Measurements from ENCODE around the gene RBM20.
A peak's percentile ranks its signal among the peaks of the same experiment; 100 is the strongest.
"Not testable (repeated sequence)": the region's sequence is repeated elsewhere in the genome, so short reads cannot be mapped to it uniquely, and the experiment has no call there.

RBM20 gene

GRCh38 chr10:110625951-110626855 is 17.9 kb upstream of the RBM20 start:
- DNase-seq: no peak

DNA sequence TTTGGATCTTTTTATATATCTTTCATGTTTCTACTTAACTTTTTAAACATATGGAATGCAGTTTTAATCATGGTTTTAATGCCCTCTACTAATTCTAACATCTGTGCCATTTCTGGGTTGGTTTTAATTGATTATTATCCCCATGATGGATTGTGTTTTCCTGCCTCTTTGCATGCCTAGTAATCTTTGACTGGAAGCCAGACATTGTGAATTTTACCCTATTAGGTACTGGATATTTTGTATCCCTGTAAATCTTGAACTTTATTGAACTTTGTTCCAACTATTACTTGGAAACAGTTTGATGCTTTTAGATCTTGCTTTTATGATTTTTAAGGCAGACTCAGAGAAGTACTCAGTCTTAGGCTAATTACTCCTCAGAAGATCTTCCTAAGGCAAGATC is 16.0 kb upstream of the RBM20 start:
- no peak for DNase-seq

DNA sequence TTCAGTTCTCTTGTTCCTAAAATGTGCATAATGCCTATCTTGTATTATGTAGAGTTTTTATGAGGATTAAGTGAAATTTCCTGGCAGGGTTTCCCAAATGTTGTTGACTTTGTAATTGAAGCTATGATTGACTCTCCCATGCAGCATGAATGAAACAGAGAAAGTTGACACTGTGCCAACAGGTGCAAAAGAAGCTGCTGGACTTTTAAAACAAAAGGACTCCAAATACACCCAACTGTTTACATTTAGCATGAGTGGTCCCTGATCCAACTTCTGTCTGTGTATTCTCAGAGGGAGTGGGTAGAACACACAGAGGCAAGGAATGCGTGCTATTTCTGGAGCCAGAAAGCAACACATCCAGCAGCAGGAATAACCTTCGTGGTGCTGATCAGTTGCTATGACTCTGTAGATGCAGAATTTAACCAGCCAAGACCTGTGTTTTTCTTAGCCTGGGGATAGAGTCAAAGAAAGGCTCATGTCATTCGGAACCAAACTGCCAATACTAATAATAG is 14.4 kb upstream of the RBM20 start:
- DNase-seq: no peak

DNA sequence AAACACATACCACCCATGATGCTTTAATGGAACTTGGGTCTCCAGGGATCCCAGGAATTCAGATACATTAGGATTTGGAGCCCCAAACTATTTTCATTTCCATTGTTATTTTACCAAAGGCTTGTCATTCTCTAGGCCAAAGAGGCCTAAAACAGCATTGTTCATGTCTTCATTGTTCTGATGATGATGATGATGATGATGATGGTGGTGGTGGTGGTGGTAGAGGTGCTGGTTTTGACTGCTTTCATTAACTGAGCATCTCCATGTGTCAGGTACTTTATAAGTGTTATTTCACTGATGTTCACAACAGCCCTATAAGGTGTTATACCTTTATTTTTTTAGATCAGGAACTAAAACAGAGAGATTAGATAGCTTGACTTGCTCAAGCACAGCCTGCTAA is 12.2 kb upstream of the RBM20 start:
- DNase-seq: no peak

DNA sequence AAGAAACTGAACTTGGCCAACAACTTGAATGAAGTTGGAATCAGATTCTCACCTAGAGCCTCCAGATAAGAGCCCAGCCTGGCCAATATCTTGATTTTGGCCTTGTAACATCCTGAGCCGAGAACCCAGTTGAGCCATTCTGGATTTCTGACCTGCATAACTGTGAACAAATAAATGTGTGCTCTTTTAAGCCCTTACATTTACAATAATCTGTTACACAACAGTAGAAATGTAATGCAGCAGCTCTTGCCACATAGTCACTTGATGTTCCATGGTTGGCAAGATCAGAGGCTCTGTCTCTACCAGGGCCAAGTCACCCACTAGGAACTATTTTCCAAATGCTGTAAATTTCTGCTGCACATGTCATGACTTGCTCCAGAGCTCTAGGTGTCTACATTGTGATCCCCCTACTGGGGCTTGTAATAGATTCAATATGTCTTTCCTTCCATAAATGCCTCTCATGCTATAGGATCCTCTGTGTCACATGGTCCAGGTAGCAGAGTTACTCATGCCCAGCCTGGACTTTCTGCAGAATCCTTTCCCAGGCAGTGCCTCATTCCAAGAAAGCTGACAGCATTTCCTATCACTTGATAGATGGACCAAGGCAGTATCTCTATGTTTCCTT is 11.4 kb upstream of the RBM20 start:
- no peak for DNase-seq

DNA sequence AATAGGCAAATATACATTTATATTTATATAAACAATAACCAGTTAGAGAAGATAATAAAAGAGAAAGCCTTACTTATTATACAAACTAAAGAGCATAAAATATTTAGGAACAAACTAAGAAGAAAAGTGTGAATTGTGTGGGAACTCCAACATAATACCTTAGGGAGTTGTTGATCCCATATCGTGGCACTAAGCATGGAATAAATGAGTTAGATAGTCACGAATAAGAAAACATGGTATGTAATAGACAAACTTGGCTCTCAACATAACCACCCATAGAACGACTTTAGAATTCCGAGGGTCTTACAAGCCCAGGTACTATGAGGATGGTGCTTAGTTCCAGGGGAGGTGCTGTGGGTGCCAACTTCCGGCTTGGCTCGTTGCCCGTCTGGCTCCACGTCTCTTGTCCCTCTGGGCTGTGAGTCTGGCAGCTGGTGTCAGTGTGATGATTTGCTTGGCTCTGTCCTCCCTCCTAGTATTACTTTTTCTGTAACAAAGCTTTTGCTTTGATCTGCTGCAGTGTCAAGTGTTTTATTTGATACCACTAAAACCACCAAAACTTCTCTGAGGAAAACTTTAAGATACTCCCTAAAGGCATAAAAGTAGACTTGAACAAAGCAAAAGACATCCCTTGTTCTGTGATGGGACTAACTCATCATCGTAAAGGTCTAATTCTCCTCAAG is 9.5 kb upstream of the RBM20 start:
- DNase-seq: no peak

DNA sequence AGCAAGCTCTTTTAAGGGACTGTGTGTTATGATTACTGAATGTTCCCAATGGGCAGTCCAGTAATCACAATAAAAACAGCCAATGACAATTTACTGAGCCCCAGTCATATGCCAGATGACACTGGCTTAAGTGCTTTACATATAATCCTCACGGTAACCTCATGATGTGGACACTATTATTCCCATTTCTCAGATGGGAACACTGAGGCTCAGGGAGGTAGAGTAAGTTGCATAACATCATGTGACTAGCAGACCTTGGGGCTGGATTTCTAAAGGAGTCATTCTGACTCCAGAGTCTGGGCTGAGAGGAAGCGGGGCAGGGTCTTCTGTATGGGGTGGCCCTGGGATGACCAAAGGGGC is 7.6 kb upstream of the RBM20 start:
- no peak for DNase-seq

- no peak for DNase-seq
These were observed 7.1 kb upstream of the RBM20 start for GRCh38 chr10:110636932-110637557.

DNA sequence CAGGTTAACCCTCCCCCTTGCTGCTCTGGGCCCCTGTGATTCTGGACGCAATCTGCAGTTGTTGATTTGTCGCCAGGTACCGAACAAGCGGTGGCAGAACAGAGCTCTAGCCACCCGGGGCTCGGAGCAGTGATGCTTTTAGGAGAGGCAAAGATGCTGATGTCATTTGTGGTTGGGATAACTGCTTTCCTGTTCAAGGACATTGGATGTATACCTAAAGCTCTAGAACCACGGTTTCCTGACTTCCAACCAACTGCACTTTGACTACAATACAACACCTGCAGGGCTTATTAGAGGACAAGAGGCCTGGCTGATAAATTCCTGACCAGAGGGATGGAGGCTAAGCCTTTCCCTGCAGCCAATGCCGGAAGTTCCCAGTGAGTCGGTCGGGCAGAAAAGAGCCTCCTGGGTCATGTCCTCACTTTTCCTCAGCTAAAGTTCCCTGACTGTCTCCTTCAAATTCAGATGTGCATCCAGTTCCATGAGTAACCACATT is 6.5 kb upstream of the RBM20 start:
- no peak for DNase-seq

GRCh38 chr10:110638319-110638718 is 5.8 kb upstream of the RBM20 start:
- DNase-seq: no peak

DNA sequence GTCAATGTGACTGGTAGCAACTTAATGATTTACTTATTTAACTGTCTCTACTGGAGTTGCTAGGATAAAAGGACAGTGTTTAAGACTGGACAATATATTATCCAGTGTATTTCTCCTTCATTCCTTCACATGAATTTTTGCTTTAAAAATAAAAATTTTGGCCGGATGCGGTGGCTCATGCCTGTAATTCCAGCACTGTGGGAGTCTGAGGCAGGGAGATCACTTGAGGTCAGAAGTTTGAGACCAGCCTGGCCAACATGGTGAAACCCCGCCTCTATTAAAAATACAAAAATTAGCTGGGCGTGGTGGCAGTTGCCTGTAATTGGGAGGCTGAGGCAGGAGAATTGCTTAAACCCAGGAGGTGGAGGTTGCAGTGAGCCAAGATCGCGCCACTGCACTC is 5.1 kb upstream of the RBM20 start:
- DNase-seq: not testable (repeated sequence)

DNA sequence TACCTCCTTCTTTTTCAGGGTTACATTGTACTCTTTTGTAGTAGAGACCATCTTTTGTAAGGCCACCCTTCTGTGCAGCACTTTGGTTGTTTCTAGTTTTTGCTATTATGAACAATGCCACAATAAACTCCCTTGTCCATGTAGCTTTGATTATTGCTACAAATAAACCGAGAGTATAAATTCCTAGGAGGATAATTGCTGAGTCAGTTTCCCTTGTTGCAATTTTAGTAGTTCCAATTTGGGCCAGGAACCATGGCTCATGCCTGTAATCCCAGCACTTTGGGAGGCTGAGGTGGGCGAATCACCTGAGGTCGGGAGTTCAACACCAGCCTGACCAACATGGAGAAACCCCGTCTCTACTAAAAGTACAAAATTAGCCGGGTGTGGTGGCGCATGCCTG is 4.3 kb upstream of the RBM20 start:
- not testable (repeated sequence) for DNase-seq

DNA sequence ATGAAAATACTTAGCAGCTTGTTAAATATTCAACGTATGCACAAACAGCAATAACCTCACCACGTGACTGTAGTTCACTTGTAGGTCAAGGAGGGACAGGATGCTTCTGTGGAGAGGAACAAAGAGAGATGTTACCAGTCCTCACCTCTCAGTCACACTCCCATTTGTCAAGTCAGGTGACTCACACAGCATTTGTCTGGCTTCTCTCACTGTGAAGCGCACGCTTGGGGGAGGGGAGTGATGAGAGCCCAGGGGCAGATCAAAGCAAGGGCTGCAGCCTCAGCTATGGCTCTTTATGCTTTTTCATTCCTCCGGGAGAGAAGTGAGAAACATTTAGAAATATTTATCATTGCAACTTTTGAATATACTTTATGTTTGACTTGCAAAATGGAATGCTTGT is 2.9 kb upstream of the RBM20 start:
- peak in 1 of 5 donors; percentile 32 for DNase-seq

DNA sequence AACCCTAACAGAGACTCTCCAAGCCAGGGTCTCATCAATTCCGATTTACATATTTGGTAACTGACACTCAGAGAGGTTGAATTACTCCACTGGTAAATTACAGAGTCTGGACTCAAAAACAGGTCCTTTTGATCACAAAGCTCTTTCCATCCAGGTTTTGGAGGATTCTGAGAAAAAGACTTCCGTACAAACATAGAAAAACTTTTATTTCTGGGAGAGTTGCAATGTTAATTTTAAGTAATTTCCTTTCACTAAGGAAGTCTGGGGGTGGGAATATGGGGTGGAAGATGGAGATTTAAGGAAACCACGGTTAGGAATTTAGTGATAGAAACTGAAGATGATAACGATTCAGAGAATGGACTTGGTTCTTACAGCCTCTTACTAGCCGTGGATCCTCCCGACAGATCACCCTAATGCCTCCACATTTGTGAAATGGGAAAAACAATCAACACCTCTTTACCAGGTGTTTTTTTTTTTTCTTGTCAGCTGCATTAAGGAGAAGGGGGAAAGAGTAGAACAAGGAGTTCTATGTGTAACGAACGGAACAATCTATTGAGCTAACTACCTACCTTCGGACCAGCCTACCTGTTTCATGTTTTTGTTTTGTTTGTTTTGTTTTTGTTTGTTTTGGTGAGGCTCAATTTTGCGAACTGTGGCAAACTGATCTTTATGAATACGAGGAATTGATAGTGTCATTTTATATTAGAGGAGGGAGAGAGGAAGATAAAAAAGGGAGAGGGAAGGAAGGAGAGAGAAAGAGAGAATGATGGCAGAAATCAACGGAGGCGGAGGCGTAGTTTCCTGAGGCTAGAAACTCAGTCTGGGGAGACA is 1.7 kb upstream of the RBM20 start:
- DNase-seq: no peak

- no peak for DNase-seq
These were observed 992 bp upstream of the RBM20 start for GRCh38 chr10:110643035-110643652.

GRCh38 chr10:110644598-110645462 is 694 bp downstream of the RBM20 start:
- no peak for DNase-seq

DNA sequence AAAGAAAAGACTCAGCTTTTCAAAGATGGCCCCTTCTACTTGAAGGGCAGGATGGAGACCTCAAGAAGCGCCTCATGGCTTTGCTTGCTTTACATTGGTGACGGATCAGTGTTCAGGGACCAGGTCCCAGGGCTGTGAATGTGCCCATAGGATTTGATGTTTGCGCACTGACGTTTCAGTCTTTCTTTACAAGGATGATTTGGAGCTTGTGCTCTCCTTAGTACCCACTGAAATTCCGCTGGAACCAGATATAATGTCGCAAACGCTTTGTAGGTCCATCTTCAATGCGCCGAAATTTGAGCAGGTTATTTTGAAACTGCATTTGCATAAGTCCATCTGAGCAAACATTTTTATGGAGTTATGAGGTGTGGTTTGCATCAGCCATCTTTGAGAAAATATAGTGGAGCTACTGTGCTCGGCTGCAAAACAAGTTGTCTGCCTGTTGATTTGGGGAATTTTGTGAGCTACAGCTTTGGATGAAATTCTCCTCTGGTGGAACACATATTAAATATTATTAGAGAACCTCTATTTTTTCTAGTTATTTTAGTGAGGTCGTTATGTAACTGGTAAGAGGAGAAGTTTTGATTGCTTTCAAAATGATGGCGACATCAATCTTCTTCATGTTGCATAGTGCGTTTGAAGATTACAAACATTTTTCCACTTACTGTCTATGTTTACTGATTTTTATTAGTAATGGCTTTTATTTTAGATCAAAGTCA is 2.4 kb downstream of the RBM20 start:
- no peak for DNase-seq

DNA sequence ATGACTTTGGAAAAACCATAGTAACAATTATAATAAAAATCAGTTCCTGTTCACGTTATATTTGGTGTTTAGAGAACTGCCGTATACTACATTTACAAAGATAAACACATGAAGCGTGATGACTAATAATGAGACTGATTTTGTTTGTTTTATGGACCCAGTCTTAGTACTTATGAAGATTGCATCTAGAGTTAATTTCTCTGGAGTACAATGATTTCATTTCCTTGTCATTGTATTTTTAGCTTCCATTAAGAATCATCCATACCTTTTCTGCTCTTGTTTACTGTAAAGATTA is 2.9 kb downstream of the RBM20 start:
- no peak for DNase-seq

DNA sequence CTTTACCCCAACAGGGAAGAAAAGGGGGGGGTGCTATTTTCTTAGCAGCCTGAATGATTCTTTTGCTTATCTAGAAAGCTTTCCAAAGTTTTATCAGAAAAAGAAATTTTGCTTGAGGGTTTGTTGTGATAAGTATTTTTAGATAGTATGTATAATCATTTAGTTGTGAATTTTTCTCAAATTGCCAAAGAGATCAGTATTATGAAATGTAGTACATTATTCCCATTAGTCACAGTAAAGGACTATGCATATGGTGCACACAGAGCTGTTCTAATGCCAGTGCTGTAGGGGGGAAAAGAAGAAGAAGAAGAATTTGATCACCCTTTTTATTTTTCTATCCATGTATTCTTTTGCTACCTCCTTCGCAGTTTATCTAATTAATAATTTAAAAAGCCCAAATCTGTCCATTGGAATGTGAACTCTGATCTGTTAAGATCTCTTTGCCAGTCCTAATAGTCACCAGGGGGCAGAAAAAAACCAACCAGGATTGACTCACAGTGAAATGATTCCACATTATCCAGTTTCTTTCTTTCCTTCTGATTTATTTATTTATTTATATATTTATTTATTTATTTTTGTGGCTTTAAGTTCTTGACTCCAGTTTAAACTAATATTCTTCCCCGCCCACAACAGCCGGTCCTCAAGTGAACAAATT is 4.7 kb downstream of the RBM20 start:
- DNase-seq: no peak

All from T-helper 1 cell (primary cell).